C4-2B (cell line): Measurements from ENCODE around the gene PEAK3.

Source experiments
- H3K27ac ChIP-seq: fragments of 450-650 bp; 2 replicates; pipeline ENCODE4 v1.5.1; 2017
- ZFX ChIP-seq: fragments of 450-650 bp; IDR thresholded peaks from 2 replicates; pipeline ENCODE4 v1.6.1; 2017
- TF ChIP-seq, protein P1 (sequence below): fragments of 450-650 bp; conservative IDR thresholded peaks from 2 replicates; pipeline ENCODE4 v1.5.1; 2017; ENCODE audit warnings: mild to moderate bottlenecking

The PEAK3 gene

DNA sequence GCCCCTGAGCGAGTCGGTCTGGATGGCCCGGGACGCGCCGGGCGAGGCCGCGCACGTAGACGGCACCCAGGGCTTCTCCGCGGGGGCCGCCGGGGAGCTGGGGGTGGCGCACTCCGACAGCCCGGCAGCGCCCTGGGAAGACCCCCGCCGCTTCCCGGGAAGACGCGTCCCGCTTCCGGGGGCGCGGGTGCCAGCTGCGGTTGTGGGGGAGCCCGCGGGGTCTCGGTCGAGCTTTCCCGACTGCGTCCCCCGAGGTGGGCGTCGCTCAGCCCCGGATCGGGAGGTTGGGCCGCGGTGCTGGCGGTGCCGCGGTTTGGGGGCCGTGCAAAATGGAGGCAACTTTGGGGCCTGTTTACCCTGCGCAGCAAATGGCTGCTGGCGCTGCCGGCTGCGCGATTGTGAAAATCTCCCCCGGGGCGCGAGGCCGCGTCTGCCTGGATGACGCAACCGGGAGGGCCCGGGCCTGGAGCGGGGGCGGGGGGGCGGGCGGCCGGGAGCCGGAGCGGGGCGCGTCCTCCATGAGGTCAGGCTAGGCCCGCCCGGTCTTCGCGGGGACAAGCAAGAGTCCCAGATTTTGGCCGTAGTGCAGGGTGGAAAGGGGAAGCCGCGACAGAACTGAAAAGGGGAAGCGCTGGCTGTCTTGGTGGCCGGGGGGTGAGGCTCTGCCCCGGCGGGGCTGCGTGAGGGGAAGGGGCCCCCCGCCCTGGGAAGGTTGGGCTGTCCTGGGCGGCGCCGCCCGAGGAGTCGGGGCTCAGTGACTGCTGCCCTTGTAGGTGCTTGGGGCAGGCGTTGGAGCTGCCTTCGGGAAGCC, 11.3 kb downstream of the PEAK3 start:
- H3K27ac ChIP-seq = peak overlapping the region; percentile 96
- no peak; the same call in 1 of the 2 replicates for TF ChIP-seq ZFX
- TF ChIP-seq, protein P1, sequence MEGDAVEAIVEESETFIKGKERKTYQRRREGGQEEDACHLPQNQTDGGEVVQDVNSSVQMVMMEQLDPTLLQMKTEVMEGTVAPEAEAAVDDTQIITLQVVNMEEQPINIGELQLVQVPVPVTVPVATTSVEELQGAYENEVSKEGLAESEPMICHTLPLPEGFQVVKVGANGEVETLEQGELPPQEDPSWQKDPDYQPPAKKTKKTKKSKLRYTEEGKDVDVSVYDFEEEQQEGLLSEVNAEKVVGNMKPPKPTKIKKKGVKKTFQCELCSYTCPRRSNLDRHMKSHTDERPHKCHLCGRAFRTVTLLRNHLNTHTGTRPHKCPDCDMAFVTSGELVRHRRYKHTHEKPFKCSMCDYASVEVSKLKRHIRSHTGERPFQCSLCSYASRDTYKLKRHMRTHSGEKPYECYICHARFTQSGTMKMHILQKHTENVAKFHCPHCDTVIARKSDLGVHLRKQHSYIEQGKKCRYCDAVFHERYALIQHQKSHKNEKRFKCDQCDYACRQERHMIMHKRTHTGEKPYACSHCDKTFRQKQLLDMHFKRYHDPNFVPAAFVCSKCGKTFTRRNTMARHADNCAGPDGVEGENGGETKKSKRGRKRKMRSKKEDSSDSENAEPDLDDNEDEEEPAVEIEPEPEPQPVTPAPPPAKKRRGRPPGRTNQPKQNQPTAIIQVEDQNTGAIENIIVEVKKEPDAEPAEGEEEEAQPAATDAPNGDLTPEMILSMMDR = no peak

DNA sequence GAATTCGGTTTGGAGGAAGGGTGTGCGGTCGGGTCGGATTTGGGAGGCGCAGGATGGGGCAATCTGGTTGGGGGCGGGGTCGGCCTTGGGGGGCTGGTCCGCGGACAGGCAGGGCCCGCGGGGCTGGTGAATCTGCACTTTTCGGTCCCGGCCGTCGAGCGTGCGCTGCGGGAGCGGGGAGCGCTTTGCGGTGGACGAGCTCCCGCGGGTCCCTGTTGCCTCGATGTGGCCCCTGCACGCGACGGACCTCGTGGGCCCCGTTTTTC, 11.9 kb downstream of the PEAK3 start:
- TF ChIP-seq ZFX = no peak
- TF ChIP-seq, protein P1 = no peak
- H3K27ac ChIP-seq = peak overlapping the region; percentile 96

DNA sequence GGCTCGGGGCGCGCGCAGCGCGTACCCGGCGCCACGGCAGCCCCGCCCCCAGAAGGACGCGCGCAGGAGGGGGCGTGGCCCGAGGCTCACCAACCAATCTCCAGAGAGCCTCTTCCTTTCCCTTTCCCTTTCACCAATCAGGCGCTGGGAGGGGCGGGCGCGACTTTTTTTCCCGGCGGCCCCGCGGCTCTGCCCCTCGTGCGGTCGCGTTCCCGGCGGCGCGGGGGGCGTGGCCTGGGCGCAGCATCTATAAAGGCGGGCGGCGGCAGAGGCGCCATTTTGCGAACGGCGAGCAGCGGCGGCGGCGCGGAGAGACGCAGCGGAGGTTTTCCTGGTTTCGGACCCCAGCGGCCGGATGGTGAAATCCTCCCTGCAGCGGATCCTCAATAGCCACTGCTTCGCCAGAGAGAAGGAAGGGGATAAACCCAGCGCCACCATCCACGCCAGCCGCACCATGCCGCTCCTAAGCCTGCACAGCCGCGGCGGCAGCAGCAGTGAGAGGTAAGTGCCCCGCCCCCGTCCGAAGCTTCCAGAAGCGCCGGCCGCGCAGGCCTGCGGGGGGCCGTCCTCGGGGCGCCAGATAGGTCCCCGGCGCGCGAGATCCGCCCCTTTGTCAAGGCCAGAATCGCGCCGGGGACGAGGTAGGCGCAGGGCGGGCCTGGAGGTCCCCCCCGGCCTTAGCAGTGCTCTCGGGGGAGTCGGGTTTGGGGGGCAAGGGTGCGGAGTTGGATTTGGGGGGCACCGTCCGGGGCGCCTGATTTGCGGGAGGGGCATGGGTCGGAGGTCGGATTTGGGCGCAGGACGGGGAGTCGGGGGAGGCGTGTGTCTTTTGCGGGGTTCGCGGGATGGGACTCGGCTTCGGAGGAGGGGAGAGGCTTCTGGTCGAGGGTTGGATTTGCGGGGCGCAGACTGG, 12.5 kb downstream of the PEAK3 start:
- peak overlapping the region; percentile 96 for H3K27ac ChIP-seq
- peak; percentile 28; the same call in 1 of the 2 replicates for TF ChIP-seq ZFX
- TF ChIP-seq, protein P1 = no peak

DNA sequence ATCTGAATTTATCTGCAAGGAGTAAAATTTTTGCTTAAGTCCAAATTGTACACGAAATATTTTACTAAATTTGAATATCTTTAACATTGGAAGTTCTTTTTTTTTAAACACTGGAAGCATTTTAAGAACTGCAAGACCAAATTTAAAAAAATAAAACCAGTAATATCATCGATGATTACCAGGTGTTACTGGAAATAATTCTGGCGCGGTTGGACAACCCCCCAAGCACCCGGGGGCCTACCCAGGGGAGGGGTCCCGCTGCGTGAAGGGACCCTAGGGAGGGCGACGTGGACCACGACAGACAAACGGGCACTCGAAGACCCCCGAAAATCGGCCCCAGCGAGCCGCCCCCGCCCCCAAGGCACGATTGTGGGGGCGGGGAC, 13.1 kb downstream of the PEAK3 start:
- TF ChIP-seq, protein P1 = no peak
- no peak for TF ChIP-seq ZFX
- H3K27ac ChIP-seq = peak overlapping the region; percentile 96

DNA sequence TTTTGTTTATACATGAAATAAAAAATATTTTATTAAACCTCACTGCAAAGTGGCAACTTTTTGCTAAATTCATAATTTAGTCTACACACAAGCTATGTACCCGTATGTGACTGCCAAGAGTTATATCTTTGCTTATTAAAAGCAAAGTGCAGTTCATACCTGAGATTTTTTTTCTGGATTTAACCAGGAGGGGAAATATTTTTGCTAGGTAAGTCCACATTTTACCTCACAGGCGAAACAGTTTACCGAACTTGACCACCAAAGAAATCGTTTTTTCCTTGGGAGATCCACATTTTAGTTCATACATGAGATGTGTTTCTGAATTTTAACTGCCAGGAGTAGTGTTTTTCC, 13.5 kb downstream of the PEAK3 start:
- no peak for TF ChIP-seq ZFX
- TF ChIP-seq, protein P1 = no peak
- H3K27ac ChIP-seq = no peak overlapping the region; the same call in 1 of the 2 replicates

DNA sequence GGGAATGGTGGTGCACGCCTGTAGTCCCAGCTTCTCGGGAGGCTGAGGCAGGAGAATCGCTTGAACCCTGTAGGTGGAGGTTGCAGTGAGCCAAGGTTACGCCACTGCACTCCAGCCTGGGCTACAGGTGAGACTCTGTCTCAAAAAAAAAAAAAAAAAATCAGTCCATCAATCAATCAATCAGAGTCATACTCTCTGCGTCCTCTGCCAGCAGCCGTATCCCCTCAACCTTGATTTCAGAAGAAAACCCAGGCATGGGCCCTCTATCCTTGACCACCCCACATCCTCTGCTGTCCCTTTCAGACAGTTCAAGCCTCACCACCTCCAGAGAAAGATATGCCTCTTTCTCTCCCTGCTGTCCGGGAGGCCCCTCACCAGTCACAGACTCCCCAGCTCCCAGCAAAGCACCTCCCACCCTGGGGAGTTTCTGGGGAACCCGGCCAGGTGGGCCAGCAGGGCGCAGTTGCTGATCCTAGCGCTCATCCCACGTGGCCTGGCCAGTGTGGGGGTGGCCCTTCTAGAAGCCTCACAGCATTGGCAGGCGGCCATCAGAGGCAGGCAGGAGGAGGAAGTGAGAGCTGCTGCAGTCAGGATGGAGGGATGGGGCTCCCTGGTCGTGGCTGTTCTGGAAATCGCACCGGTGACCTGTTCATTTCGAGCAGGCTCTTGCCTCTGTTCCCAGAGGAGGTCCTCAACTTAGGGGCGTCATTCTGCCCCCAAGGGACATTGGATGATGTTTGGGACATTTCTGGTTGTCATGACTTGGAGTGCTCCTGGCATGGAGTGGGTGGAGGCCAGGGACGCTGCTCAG, 15.6 kb downstream of the PEAK3 start:
- no peak for TF ChIP-seq ZFX
- TF ChIP-seq, protein P1 = no peak
- H3K27ac ChIP-seq = peak overlapping the region; percentile 30
